T-helper 1 cell treated with Interleukin-12 subunit alpha and Interleukin-12 subunit beta and Interleukin-4 antibody, amounts not matched to agents 30 μg/mL and 1 μg/mL, for 36 hours (primary cell): Measurements from ENCODE around the gene TBC1D7.
A peak's percentile ranks its signal among the peaks of the same experiment; 100 is the strongest.

ENCODE experiments used
- H3K27ac Mint-ChIP-seq: one replicate; pipeline ENCODE4 v1.8.0; 2021; ENCODE audit warnings: mild to moderate bottlenecking, mixed read lengths
- H3K27me3 Mint-ChIP-seq: one replicate; pipeline ENCODE4 v1.8.0; 2021; ENCODE audit warnings: low read depth, mixed read lengths
- H3K36me3 Mint-ChIP-seq: one replicate; pipeline ENCODE4 v1.8.0; 2021; ENCODE audit warnings: low read depth, mixed read lengths
- H3K4me1 Mint-ChIP-seq: one replicate; pipeline ENCODE4 v1.8.0; 2021; ENCODE audit warnings: low read depth, mixed read lengths
- H3K4me3 Mint-ChIP-seq: one replicate; pipeline ENCODE4 v1.8.0; 2021; ENCODE audit warnings: mild to moderate bottlenecking, moderate library complexity, mixed read lengths
- H3K9me3 Mint-ChIP-seq: one replicate; pipeline ENCODE4 v1.8.0; 2021; ENCODE audit warnings: mixed read lengths

TBC1D7 gene

DNA sequence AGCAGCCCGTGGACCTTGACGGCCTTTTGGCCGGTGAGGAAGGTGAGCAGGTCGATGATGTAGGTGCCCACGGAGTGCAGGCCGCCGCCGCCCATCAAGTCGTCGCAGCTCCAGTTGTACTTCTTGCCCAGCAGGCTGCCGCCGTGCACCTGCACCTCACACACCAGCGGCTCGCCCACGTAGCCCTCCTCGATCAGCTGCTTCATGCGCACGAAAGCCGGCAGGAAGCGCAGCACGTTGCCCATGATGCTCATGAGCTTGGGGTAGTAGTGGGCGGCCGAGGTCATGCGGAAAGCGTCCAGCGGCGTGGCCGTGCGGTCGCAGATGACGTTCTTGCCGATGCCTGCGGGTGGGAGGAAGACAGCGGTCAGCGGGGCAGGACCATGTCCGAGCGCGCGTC is 37.0 kb upstream of the TBC1D7 start:
- Mint-ChIP-seq H3K4me1 (peaks cover 7% of the 10 kb centered on the region), H3K27me3 (peaks cover 5% of the 10 kb centered on the region), H3K36me3 (peaks cover 1% of the 10 kb centered on the region), H3K9me3 (no peaks in the 10 kb centered on the region), H3K27ac (no peak overlapping the region), H3K4me3 (no peak overlapping the region)

DNA sequence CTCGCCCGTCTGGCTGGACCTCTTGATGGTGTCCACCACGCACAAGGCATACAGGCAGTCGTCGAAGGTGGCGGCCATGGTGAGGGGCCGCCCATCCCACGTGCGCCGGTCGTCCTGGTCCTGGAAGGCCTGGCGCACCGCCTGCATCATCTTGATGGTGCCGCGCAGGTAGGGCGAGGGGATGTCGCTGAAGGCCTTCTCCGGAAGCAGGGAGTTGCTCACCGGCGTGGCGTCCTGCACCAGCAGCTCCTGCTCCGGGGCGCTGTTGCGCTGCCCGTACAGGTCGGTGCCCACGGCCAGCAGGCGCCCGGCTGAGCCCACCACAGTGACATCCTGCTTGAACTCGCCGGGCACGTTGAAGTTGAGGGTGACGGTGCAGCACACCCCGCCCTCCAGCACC is 36.5 kb upstream of the TBC1D7 start:
- Mint-ChIP-seq H3K4me3 (no peak overlapping the region), H3K27ac (no peak overlapping the region), H3K27me3 (peaks cover 5% of the 10 kb centered on the region), H3K9me3 (no peaks in the 10 kb centered on the region), H3K4me1 (peaks cover 12% of the 10 kb centered on the region), H3K36me3 (peaks cover 1% of the 10 kb centered on the region)

DNA sequence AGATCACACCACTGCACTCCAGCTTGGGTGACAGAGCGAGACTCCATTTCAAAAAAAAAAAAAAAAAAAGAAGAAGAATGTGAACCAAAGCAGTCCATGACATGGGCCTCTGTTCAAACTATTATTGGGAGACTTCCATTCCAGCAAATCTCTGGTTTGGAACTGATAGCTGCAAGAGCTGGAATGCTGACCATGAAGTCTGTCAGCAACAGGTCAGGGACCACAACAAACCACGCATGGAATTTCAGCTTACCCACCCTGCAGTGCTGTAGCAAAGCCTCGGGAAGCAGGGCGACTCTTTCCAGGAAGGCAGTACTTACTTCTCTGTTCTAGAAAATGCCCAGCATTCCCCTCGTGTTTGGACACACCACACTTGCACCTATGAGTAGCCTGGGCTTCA is 34.1 kb upstream of the TBC1D7 start:
- H3K9me3 Mint-ChIP-seq, result no peaks in the 10 kb centered on the region
- H3K4me3 Mint-ChIP-seq, result no peak overlapping the region
- peaks cover 3% of the 10 kb centered on the region for H3K27me3 Mint-ChIP-seq
- peaks cover 18% of the 10 kb centered on the region for H3K4me1 Mint-ChIP-seq
- peaks cover 1% of the 10 kb centered on the region for H3K36me3 Mint-ChIP-seq
- H3K27ac Mint-ChIP-seq, result no peak overlapping the region

DNA sequence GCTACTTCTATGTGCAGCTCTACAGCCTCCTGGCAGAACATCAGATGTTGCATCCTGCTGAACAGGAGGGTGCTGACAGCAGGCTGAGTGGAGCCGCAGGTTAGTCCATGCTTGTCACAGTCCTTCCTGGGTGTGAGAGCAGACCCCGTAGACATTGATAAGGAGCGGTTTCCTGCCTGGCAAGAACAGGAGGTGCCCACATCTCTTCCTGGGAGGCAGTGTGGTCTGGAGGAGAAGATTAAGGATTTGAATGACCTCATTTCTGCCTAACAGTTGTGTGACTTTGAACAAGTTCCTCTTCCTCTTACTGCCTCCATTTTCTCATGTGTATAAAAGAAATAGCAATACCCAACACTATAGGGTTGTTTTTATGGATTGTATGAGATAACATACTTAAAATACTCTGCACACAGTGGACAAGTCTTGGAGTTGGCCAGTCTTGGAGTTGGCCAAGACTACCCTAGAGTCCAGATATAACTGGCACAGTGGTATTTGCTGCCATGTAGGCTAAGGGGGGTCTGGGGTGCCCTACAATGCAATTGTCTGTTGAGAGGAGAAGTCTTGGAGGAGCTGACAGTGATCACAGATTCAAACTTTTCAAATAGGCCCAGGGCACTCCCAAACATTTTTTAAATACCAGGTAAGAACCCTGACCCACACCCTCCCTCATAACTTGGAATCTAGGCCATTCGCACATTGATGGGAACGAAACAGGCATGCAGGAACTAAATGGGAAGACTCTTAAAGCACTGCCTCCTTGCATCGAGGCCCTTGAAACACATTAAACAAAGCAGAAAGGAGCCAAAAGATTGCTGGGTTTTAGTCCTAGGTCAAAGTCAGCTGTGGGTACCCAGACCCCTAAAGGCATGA is 32.6 kb upstream of the TBC1D7 start:
- H3K27ac Mint-ChIP-seq, result no peak overlapping the region
- H3K36me3 Mint-ChIP-seq, result peaks cover 1% of the 10 kb centered on the region
- H3K4me1 Mint-ChIP-seq, result peaks cover 33% of the 10 kb centered on the region
- H3K9me3 Mint-ChIP-seq, result no peaks in the 10 kb centered on the region
- no peak overlapping the region for H3K4me3 Mint-ChIP-seq
- H3K27me3 Mint-ChIP-seq, result no peaks in the 10 kb centered on the region

DNA sequence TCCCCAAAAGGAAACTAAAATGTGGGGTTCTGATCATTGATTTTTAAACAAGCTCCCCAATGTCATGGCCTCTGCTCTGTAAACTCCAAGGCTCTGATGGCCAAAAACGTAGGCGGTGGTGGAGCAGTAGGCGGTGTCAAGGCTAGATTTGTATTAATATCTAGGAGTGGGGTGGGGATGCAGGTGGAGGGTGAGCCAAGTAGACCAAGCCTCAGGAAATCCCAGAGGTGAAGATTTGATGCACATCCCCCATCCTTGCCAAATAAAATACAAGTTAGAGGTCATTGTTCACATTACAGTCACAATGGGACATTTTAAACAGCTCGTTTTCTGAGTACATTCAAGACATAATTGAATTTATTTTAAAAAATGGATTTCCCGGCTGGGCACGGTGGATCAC is 30.9 kb upstream of the TBC1D7 start:
- no peaks in the 10 kb centered on the region for H3K27me3 Mint-ChIP-seq
- H3K36me3 Mint-ChIP-seq, result peaks cover 4% of the 10 kb centered on the region
- H3K4me3 Mint-ChIP-seq, result no peak overlapping the region
- H3K4me1 Mint-ChIP-seq, result peaks cover 50% of the 10 kb centered on the region
- H3K9me3 Mint-ChIP-seq, result no peaks in the 10 kb centered on the region
- H3K27ac Mint-ChIP-seq, result no peak overlapping the region

DNA sequence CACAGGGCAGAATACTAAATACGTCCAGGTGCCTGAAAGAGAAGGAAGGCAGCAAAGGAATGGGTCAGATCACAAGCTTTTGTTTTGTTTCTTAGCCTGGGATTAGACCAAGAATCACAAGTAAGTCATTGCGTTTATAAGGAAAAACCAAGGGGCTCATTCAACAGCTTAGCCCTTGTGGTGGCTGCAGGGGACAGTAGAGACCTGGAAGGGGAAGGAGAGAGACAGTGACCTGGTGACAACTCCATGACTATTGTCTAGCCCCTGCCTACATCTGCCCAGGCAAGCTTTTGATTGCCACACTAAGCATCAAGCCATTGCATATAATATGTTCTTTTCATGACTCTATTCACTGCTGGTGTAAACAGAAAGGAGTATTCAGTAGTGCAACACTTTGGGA is 30.2 kb upstream of the TBC1D7 start:
- Mint-ChIP-seq H3K4me3 (no peak overlapping the region), H3K36me3 (peaks cover 4% of the 10 kb centered on the region), H3K27ac (no peak overlapping the region), H3K27me3 (no peaks in the 10 kb centered on the region), H3K4me1 (peaks cover 54% of the 10 kb centered on the region), H3K9me3 (no peaks in the 10 kb centered on the region)

DNA sequence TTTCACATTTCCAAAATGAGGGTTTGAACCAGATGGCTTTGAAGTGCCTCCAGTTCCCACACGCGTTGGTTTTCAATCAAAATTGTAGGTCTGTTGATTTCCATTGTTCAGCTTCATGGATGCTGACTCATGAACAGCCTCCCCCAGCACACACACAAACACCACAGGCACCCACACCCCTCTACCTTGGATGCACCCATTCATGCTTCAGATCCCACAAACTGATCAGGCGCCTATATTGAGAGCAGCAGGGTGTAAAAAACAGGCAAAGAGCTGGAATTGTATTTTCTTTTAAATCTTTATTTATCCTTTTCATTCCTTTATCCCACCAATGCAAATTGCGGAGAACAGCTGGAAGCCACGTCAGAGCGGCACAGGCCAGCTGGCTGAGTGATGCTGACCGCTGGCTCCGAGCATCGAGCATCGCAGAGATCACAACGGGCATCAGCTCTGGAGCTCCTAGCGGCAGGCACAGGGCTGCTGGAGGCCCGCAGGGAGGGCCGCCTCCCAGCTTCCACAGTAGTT is 29.3 kb upstream of the TBC1D7 start:
- Mint-ChIP-seq H3K36me3 (peaks cover 4% of the 10 kb centered on the region), H3K27me3 (no peaks in the 10 kb centered on the region), H3K4me3 (peak overlapping the region; percentile 33), H3K4me1 (peaks cover 59% of the 10 kb centered on the region), H3K9me3 (no peaks in the 10 kb centered on the region), H3K27ac (peak overlapping the region; percentile 99)

DNA sequence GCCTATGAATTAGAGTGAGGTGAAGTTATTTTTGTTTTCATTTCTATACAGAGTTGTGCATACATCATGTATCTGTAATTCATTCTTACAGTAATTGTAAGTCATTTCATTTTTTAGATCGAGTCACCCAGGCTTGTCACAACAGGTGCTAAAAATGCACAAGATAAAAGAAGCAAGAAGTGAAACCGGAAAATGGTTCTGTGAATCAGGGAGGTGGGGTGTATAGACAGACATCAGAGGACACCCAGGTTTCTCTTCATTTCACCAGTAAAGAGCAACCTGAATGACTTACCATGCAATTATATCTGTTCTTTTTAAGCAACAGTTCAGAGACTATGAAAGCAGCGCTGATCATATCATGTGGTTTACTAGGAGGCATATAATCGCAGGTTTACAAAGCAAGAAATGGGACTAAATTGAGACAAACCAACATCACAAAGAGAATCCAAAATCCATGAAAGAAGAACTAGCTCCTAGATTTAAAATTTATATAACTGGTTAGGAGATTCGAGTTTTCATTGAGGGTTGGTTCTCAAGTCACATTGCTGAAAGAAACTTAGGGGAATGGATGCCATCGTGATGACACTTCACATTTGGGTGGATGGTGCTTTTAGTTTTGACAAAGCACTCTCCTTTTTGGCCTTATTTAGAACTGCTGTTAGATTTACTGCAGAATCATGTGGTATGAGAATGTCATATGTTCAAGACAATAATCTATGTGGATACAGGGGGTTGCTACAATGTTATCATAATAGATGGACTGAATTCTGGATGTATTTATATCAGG is 27.9 kb upstream of the TBC1D7 start:
- H3K27ac Mint-ChIP-seq, result peak overlapping the region; percentile 99
- H3K36me3 Mint-ChIP-seq, result peaks cover 4% of the 10 kb centered on the region
- H3K9me3 Mint-ChIP-seq, result no peaks in the 10 kb centered on the region
- H3K27me3 Mint-ChIP-seq, result no peaks in the 10 kb centered on the region
- peak overlapping the region; percentile 76 for H3K4me3 Mint-ChIP-seq
- peaks cover 58% of the 10 kb centered on the region for H3K4me1 Mint-ChIP-seq

DNA sequence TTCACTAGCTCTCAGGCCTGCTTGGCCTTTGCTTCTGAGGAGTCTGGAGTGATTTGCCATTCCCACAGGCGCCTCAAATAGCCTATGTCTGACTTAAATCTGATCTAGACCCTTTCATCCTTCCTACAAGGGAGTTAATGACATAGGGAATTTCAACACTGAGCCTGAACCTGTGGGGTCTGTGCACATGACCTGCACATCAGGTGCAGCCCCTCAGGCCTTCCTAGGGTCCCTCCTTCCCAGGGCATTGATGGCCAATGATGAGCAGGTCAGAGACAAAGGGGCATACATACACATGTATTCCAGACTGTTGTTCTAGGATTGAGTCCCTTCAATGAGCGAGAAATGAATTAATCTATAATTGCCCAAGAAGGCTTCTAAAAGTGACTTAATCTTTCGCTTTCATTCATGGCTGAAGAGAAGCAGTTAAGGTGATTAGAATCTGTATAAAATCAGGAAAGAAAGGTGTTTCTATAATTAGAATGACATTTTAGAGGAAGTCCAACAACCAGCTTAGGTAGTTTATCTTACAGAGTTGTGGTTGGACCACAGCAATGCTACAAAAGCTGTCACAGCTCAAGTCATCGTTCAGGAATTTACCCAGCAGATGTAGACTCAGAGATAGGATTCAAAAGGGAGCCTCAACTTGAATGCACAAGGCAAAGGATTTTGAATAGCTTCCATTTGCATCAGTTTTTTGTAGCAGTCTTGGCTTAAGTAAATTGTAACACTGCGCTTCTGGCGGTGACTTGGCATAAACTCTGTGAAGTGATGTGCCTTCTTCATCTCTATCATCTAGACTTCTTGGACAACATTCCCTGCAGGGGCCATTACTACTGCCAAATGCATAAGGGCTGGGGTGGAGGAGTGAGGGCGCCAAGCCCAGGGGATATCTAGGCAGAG is 27.0 kb upstream of the TBC1D7 start:
- peaks cover 52% of the 10 kb centered on the region for H3K4me1 Mint-ChIP-seq
- no peaks in the 10 kb centered on the region for H3K9me3 Mint-ChIP-seq
- peaks cover 6% of the 10 kb centered on the region for H3K36me3 Mint-ChIP-seq
- no peaks in the 10 kb centered on the region for H3K27me3 Mint-ChIP-seq
- H3K4me3 Mint-ChIP-seq, result peak overlapping the region; percentile 76
- H3K27ac Mint-ChIP-seq, result peak overlapping the region; percentile 99

DNA sequence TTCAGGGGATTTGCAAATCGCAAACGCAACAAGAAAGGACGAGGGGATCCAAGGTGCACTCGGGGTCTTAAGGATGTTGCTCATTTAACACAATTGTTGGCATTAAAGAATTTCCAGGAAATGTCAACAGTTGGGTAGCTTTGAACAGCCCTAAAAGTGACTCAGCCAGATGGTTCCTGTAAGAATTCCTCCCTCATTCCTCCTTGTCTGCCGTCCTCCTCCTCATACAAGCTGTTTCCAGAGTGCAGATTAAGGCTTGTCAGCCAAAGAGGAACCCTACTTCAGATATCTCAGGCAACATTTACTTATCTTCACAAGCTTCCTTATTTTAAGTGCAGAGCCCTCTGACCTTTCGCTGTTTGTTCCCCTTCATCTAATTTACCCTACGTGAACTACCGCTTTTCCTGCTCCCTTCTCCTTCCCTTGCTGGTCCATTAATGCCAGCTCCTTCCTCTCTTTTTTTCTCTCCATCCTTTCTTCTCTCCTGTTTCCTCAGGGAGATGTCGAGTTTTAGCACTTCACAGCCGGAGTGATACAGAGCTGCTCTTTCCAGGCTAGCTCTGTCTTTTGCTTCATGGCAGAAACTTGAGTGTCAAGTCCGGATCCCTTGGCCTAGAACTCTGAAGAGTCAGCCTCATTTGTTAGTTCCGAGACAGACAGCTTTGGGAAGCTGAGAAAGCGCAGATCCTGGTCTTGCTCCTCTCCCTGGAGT is 26.1 kb upstream of the TBC1D7 start:
- Mint-ChIP-seq H3K27ac (peak overlapping the region; percentile 99), H3K27me3 (no peaks in the 10 kb centered on the region), H3K4me3 (peak overlapping the region; percentile 2), H3K9me3 (no peaks in the 10 kb centered on the region), H3K4me1 (peaks cover 47% of the 10 kb centered on the region), H3K36me3 (peaks cover 6% of the 10 kb centered on the region)

DNA sequence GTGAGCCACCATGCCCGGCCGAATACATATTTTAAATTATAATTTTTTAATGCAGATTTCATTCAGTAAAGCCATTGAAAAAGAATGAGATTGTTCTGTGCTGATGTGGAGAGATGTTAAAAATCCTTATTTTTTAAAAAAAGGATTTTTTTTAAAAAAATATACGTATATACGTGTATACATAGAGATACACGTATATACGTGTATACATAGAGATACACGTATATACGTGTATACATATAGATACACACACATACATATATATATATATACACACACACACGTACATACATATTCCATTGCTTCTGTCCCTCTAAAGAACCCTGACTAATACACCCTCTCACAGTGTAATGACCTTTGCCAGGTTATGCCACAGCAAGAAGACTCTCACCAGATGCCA is 23.8 kb upstream of the TBC1D7 start:
- peaks cover 38% of the 10 kb centered on the region for H3K4me1 Mint-ChIP-seq
- no peaks in the 10 kb centered on the region for H3K27me3 Mint-ChIP-seq
- no peak overlapping the region for H3K27ac Mint-ChIP-seq
- H3K9me3 Mint-ChIP-seq, result no peaks in the 10 kb centered on the region
- peaks cover 6% of the 10 kb centered on the region for H3K36me3 Mint-ChIP-seq
- no peak overlapping the region for H3K4me3 Mint-ChIP-seq

DNA sequence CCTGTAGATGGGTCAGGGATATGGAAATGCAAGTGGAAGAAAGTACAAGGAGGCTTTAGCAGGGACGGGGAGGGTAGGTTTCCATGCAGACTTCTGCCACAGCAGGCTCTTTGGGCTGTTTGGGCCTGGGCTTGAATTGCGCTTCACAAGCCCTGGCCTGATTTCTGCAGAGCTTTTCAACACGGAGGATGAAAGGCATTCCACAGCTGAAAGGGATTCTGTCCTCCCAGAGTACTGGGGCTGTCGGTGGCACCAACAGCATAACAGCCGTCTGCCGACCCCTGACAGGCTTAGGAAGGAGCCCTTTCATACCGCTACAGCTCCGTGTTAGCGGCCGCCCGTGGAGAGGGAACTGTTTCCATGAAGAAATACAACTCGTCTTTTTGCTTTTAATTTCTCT is 22.9 kb upstream of the TBC1D7 start:
- Mint-ChIP-seq H3K9me3 (no peaks in the 10 kb centered on the region), H3K27me3 (no peaks in the 10 kb centered on the region), H3K27ac (no peak overlapping the region), H3K36me3 (peaks cover 6% of the 10 kb centered on the region), H3K4me1 (peaks cover 29% of the 10 kb centered on the region), H3K4me3 (no peak overlapping the region)

DNA sequence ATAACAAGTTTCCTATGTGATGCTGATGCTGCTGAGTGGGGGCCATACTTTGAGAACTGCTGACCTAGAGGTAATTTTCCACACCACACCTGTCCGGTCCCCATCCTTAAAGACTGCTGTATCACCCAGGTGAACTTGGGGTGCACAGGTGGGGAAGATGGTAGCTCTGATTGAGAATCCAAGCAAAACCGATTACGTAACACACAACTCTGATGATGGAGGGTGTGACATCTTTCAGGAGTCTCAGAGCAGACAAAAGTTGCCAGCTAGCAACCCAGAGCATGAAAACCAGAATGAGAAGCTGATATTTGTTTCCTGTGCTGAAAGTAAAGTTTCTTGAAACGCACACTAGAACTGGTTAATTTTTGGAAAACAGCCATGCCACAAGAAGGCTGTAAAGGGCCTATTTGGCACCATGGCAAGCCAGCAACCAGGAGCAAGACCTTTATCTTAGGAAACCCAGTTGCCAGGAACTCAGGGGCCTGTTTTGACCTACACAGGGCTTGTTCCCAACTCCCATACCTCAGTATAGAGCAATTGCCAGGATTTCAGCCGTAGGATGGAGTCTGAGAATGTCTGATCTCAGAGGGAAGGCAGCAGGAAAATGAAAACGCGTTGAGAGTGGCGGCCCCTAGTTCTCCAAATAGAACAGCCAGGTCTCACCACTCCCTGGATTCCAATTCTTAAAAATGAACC is 21.6 kb upstream of the TBC1D7 start:
- Mint-ChIP-seq H3K9me3 (peaks cover 4% of the 10 kb centered on the region), H3K4me1 (peaks cover 18% of the 10 kb centered on the region), H3K27ac (no peak overlapping the region), H3K36me3 (peaks cover 4% of the 10 kb centered on the region), H3K27me3 (peaks cover 3% of the 10 kb centered on the region), H3K4me3 (no peak overlapping the region)
